GM18867 (cell line): ENCODE data around the gene ZBTB25.

Experiments used
- ATAC-seq: cut with Tn5 transposase; IDR thresholded peaks from one replicate; pipeline ENCODE4 v1.9.1; 2021; ENCODE audit warnings: mild to moderate bottlenecking, moderate library complexity; ENCODE audit not compliant: unreplicated experiment

The ZBTB25 gene

GRCh38 chr14:64407329-64407728 is 96.3 kb downstream of the ZBTB25 start:
- ATAC-seq, result peak; percentile 40

GRCh38 chr14:64405295-64405694 is 98.3 kb downstream of the ZBTB25 start:
- ATAC-seq, result no peak

- ATAC-seq, result no peak
Measured at GRCh38 chr14:64401949-64402348, 101.7 kb downstream of the ZBTB25 start.

- no peak for ATAC-seq
Measured at GRCh38 chr14:64400829-64401459, 102.7 kb downstream of the ZBTB25 start.
